ENCODE results near the gene ZDHHC23.

The ZDHHC23 gene, protein sequence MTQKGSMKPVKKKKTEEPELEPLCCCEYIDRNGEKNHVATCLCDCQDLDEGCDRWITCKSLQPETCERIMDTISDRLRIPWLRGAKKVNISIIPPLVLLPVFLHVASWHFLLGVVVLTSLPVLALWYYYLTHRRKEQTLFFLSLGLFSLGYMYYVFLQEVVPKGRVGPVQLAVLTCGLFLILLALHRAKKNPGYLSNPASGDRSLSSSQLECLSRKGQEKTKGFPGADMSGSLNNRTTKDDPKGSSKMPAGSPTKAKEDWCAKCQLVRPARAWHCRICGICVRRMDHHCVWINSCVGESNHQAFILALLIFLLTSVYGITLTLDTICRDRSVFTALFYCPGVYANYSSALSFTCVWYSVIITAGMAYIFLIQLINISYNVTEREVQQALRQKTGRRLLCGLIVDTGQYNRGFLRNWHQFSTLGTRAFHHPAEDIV

DNA sequence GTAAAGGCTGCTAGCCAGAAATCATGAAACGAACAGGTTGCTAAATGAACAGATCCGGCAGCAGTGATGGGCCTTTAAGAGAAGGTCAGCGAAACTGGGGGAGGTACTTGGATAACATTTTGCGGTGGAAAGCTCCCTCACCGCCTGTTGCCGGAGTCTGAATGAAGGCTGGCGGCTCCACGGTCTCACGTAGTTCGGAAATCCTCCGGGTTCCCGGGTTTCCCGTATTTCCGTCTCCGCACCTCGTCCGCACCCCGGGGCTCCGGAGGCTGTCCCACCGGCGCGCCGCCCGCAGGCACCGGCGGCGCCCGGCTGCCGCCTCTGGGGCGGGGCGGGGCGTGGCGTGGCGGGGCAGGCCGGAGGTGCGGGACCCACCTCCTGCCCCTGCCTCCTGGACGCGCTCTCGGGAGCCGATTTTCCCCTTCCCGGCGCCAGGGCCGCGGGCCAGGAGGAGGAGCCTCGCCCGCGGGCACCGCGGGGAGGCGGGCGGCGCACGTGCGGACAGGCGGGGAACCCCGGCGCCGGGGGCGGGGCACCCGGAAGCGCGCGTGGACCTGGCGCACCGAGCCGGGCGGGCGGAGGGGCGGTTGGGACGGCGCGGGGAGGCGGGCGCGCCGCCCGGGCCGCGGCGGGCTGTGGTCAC lies at the start of gene ZDHHC23:
Gene ZDHHC23 (plus strand): TSS at position 642 of the 643 bp plus-strand sequence. CDS start 790 bp downstream, outside the sequence.
- peak; percentile 8 to 54 for DNase-seq

DNA sequence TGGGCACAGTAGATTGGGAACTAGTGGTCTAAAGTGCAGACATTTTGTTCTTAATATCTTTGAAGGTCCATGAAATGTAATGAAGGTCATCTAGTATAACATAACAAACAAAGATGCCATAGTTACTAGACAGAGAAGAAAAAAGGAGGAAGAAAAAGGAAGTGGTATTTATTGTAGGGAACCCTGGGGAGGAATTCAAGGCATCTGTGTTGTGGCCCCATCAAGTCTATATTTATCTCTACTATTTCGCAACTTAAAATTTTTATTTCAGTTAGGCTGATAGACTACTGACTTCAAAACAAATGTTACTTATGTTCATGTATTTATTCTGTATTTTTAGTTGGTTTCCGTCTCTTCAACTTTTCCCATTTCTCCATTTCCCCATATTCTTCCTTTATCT lies 48.9 kb upstream of the ZDHHC23 start:
- DNase-seq = peak in 1 of 2 donors; percentile 7

DNA sequence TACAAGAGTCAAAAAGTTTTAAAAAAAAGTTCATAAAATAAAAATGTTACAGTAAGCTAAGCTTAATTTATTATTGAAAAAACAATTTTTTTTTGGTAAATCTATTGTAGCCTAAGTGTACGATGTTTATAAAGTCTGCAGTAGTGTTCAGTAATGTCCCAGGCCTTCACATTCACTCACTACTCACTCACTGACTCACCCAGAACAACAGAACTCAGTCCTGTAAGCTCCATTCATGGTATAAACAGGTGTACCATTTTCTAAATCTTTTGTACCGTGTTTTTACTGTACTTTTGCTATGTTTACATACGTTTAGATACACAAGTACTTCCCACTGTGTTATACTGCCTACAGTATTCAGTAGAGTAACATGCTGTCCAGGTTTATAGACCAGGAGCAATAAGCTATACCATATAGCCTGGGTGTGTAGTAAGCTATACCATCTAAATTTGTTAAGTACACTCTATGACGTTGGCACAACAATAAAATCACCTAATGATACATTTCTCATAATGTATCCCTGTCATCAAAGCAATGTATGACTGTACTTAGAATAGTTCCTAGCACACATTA lies 41.2 kb upstream of the ZDHHC23 start:
- no peak for DNase-seq

DNA sequence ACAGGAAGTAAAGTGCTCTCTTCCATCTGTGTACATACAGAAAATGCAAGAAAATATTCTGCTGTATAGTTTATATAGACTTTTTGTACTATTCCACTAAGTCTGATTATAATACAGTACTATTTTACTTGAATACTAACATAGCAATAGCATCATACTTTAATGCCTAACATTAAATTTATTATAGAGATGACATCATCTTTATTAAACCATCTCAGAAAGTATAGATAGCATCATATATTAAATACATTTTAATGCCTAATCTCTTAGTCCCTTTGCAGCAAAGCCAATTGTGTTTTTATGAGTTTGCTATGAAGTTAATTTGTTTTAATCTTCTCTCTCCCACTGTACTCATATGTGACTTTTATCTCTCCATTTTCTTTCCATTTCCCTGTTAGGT lies 39.7 kb upstream of the ZDHHC23 start:
- DNase-seq = no peak

DNA sequence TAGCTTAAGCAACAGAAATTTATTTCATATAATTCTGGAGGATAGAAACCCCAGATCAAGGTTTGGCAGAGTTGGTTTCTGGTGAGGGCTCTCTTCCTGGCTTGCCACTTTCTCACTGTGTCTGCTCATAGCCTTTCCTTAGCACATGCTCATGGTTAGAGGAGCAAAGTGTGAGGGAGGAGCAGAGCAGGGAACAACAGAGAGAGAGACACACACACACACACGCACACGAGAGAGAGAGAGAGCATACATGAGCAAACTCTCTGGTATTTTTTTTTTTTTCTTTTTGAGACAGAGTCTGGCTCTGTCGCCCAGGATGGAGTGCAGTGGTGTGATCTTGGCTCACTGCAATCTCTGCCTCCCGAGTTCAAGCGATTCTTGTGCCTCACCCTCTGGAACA lies 36.8 kb upstream of the ZDHHC23 start:
- DNase-seq = no peak

DNA sequence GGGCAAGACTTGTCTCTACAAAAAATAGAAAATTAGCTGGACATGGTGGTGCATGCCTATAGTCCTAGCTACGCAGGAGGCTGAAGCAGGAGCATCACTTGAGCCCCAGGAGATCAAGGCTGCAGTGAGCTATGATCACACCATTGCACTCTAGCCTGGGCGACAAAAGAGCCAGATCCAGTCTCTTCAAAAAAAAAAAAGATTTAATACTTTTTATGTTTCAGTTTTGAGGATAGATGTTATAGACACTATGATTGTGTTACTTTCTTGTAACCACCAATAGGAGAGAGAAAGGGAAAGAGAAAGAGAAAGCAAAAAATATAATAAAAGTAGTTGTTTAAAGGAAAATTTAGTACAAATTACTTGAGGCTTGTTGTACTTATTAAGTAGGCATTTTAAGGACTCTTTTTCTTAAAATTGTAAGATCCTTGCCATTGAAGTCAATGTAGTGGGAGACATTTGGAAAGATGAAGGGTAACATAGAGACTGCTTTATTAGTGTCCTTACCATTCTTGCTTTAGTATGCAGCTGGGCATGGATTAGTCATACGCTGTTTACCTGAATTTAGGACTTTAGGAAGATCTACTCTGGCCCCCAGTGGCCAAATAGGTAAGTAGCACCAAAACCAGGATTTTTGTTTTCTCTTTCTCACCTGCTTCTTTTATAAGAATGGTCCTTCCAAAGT lies 35.1 kb upstream of the ZDHHC23 start:
- peak in 1 of 2 donors; percentile 76 for DNase-seq

DNA sequence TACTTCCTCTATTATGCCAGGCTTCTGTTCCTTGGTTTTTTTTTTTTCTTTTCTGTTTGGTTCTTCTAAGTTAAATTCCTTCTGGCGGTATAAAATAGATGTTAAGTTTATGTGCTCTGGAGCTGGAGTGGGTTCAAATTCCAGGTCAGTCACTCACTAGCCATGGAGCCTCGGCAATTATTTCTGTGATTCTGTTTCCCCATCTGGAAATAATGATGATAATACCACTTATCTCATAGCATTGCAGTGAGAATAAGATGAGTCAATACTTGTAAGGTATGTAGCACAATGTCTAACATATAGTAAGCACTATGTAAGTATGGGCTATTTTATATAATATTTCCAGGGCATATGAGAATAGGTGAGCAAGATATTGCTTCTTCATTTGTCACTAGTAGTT lies 33.2 kb upstream of the ZDHHC23 start:
- DNase-seq = no peak

DNA sequence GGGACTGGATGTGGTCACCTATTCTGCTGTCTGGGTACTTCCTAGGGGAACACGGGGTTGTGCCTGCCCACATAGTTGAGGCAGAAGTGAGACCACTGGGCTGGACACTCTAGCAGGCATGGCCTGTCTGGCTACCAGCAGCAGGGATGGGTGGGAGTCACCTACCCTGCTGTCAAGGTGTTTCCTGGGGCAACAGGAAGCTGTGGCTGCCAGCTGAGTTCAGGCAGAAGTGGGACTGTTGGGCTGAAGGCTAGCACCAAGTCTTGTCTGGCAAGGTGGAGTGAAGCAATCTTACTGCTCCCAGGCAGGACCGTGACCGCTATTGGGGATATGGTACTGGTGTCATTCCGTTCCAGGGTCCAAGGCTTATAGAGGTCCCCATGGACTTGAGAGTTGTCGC lies 20.3 kb upstream of the ZDHHC23 start:
- no peak for DNase-seq

DNA sequence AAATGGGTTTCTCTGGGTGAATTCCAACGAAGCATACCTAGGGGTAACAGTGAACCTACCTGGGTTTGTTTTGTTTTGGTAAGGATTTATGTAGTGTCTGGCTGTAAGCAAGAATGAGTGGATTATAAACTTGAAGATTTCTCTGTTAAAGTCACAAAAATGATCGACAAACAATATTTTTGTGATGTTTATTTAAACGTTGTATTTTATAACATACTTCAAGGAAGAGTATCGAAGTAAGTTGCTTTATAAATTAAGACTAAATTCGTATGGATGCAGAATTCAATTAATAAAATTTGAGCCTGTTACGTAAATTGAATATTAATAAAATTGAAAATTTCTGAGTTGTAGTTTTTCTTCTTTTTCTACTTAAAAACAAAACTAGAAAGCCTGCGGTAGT lies 982 bp upstream of the ZDHHC23 start:
- DNase-seq = no peak

DNA sequence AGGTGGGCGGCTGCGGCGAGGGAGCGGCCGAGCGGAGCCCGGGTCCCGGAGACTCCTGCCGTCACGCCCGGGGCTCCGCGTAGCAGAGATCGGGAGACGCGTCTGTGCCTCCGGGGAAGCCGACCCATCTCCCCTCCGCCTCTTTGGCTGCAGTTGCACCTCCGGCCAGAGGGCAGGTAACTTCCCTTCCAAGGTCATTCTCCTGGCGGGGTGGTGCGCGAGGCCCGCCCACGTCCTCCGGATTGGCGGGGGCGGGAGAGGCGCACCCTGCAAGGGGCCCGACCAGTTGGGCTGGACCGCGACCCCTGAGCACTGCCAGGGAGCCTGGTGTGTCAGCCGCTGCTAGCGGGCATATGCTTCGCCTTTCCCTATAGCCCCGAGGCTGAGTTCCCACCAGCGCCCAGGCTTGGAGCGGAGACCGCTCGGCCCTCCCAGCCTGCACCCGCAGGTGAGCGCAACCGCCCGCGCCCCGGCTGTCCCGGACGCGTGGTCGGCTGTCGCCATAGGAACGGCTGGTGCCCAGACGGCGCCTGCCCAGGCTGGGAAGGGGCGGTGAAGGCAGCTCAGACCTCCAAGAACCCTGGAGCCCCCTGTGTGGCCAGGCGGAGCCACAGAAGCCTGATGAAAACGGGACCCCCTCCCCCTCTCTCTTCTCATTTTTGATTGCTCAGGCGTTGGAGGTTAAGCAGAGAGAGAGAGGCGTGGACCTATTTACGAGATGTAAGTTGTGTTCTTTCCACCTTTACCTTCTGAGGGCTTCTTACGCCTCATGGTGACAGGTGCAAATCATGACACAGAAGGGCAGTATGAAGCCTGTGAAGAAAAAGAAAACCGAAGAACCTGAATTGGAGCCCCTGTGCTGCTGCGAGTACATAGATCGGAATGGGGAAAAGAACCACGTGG lies 453 bp downstream of the ZDHHC23 start:
- no peak for DNase-seq

DNA sequence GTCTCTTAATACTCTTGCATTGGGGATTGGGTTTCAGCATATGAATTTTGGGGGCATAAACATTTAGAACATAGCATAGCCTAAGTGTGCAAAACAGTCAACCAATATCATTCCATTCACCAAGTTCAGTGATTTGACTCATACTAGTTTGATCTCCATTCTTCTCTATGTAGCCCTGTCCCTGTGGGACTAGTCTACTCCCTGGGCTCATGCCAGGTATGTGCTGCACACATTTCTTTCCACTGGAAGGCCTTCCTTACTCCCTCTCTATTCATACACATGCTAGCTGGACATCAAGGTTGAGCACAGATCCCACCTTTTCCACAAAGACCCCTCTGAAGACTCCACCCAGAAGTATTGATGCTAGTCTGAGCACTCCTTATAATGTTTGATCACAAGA lies 5.1 kb downstream of the ZDHHC23 start:
- no peak for DNase-seq

DNA sequence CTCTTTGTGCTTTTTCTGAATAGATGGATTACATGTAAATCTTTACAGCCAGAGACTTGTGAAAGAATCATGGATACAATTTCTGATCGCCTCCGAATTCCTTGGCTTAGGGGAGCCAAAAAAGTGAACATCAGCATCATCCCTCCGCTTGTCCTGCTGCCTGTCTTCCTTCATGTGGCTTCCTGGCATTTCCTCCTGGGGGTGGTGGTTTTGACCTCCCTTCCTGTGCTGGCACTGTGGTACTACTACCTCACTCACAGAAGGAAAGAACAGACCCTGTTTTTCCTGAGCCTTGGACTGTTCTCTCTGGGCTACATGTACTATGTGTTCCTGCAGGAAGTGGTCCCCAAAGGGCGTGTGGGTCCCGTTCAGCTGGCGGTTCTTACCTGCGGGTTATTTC lies 5.9 kb downstream of the ZDHHC23 start:
- no peak for DNase-seq

DNA sequence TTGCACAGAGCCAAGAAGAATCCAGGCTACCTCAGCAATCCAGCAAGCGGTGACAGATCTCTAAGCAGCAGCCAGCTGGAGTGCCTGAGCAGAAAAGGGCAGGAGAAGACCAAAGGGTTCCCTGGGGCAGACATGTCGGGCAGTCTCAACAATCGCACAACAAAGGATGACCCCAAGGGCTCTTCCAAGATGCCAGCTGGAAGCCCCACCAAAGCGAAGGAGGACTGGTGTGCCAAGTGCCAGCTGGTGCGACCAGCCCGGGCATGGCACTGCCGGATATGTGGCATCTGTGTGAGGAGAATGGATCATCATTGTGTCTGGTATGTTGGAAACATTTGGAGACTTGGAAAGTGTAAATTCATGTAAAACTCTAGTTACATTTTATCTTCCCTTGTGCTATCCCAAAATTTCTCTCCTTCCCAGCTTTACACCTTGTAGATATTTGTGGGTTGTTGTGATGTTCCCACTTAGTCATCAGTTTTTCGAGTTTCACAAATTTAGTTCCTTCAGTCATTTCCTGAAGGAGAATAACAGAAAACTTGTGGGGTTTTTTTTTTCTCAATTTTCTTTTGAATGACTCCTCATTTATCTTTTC lies 6.4 kb downstream of the ZDHHC23 start:
- DNase-seq = no peak

DNA sequence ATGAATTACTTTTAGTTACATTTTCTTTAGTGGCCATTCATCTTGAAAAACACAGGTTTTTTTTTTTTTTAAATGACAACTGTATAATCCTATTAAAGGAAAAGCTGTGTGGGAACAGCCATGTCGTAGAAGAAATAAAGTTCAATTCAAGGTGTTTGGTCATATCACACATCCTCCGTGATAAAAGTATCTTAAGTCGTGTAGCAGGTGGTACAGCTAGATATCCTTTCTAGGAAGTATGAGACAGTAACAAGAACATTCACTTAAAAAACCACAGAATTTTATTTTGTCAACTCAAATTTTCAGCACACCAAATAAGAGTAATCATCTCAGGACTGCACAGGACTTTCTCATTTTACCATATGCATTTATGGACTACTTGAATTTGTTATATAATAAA lies 16.1 kb downstream of the ZDHHC23 start:
- DNase-seq = no peak

DNA sequence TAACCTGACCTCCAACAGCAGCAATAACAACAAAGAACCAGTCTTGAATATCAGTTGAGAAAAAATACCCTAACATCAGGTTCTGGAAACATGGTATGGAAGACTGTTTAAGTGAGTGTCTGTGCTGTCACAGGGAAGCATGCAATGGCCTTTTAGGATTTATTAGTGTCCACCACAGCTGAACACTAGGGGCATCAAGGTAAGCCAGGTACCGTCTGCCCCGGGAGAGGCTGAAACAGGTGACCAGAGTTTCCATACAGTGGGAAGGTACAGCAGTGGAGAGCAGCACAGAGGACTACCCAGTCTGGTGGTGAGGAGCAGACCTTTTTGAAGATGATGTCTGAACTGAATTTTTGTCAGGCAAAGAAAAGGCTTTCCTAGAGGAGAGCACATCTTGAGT lies 18.4 kb downstream of the ZDHHC23 start:
- no peak for DNase-seq

DNA sequence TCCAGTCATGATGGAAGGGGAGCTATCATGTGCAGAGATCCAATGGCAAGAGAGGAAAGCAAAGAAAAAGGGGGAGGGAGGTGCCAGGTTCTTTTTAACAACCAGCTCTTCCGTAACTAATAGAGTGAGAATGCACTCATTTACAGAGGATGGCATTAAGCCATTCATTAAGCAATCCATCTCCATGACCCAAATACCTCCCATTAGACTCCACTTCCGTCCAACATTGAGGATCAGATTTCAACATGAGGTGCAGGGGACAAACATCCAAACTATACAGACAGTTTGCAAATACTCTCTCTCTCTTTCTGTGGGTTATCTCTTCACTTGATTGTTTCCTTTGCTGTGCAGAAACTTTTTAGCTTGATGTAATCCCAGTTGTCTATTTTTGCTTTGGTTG lies 21.2 kb downstream of the ZDHHC23 start:
- no peak for DNase-seq

DNA sequence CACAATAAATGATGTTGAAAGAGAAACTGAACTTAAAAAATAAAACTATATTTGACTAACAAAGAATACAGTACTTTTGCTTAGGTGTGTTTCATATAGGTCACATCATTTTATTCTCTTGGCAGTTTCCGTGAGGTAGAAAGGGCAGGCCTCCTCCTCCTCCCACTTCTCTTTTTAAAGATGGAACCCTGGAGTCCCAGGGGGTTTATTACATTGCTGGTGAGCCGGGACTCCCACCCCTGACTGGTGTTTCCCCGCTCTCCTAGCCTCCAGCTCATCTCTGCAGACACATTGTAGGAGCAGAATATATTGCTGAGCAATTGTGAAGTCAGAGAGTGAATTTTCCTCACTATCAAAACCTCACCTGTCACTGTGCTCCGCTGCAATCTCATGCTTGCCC lies 30.0 kb downstream of the ZDHHC23 start:
- no peak for DNase-seq

DNA sequence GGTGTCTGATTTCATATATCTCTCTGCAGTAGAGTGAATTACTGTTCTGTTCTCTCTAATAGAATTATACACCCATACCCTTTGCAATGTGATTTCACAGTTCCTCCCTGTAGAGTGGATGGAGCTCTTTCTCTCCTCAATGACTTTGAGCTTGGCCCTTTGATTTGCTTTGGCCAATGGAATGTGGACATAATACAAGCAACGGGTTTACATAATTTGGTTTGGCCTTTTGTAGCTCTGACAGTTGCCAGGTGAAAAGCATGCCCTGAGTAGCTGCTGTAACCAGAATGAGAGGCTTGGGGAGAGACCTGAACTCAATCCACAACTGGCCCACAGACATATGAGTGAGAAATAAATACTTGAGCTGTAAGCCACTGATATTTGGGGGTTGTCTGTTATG lies 32.1 kb downstream of the ZDHHC23 start:
- DNase-seq = no peak

DNA sequence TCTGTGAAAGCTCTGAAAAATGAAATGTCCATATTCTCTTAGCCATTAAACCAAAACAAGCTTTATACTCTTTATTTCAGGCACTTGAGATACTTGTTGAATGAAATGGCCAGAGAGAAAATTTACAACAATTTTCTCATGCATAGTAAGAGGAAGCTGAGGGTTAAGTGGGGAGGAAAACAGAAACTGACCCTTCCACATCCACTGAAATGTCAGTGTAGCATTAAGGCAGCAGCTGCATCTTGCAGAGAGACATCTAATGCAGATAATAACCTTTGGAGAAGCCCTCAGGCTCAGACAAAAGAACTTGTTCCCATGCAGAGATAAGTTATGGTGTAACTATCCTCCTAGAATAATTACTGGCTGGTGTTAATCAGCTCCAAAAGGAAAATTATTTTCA lies 34.0 kb downstream of the ZDHHC23 start:
- DNase-seq = no peak

DNA sequence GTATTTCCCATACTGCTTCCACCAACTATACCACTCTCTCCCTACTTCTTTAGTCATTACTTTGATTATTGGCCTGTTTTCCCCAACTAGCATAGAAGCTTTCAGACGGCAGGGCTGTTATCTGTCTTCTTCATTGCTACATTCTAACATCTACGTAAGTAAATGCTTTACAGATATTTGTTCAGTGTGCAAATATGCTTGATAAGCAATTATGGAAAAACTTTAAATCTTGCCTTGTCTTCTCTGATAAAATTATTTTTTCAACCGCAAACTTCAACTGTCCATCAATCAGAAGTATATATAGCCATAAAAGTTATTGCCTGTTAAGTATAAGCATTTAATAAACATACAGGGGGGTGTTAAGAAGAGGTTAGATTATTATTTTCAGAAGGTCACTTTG lies 35.7 kb downstream of the ZDHHC23 start:
- no peak for DNase-seq

DNA sequence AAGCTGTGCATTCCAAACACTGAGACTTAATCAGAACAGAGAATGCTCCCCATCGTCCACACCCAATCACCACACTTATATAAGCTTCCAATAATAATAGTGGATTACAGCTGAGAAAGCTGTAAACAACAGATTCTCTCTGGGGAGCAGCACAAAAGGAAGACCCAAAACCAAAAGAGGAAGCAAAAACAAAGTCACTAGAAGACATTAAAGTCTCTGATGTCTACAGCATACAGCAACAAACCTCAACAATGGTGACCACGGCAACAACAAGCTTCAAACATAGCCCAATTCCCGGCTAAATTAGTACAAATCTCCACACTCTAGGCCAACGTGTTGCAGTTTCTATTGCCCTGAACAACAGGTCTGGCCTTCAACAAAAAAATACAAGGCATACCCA lies 37.7 kb downstream of the ZDHHC23 start:
- peak in 1 of 2 donors; percentile 63 for DNase-seq

DNA sequence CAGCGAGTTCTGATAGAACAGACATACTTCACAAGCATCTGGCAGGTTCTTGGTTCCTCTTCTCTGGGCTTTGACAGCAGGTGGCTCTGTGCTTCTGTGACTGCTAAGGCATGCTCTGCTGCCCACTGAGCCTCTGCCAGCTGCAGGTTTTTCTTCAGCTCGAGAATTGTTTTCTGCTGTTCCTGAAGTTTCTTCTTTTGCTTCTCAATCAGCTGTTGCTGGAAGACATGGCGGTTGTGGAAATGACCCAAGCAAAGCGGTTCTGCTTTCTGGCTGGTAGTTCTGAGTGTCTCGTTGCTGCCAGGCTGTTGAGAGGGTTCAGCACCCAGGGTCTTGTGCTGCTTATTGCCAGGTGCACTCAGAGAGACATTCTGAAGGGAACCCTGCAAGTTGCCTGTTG lies 57.7 kb downstream of the ZDHHC23 start:
- DNase-seq = no peak

Data from bone marrow (tissue), 2 donors.